ENCODE measurements around the gene TXLNA. TPM values are rescaled to one million over a fixed set of nuclear protein-coding genes. Genes with fewer than 3 reads are reported as not detected.
"Not testable (repeated sequence)": the region's sequence is repeated elsewhere in the genome, so short reads cannot be mapped to it uniquely, and the experiment has no call there.

TXLNA gene
- total RNA-seq, 1 experiment from 2014 or later: 35.0 TPM

GRCh38 chr1:32144033-32144432 lies 35.4 kb upstream of the TXLNA start:
- Mint-ChIP-seq H3K4me3 (ENCODE audit: unreplicated experiment) (no peak overlapping the region), H3K9me3 (ENCODE audit: unreplicated experiment) (no peaks in the 10 kb centered on the region), H3K4me1 (ENCODE audit: low read depth, unreplicated experiment) (peaks cover 8% of the 10 kb centered on the region), H3K27me3 (ENCODE audit: insufficient read depth, unreplicated experiment) (no peaks in the 10 kb centered on the region), H3K36me3 (ENCODE audit: insufficient read depth, unreplicated experiment) (peaks cover 4% of the 10 kb centered on the region), H3K27ac (ENCODE audit: unreplicated experiment) (no peak overlapping the region)
- Histone ChIP-seq H3K9me3 (no peaks in the 10 kb centered on the region), H3K27me3 (replicated peaks; ENCODE audit: control insufficient read depth, insufficient read depth, low read length) (no peaks in the 10 kb centered on the region), H3K4me3 (ENCODE audit: low read depth, low read length) (no peak overlapping the region), H3K36me3 (ENCODE audit: control insufficient read depth, insufficient read depth, low read length) (no peaks in the 10 kb centered on the region), H3K4me1 (peaks cover 7% of the 10 kb centered on the region; the same call in 1 of the 2 replicates)
- ChIA-PET CTCF (interaction anchor here (0.7 kb wide), 1 partner anchor 718 kb away, joined by 6 read pairs; no protein-coding TSS in a partner anchor), POLR2A (no interaction called here)
- no peak for DNase-seq
- TF ChIP-seq, protein P1, sequence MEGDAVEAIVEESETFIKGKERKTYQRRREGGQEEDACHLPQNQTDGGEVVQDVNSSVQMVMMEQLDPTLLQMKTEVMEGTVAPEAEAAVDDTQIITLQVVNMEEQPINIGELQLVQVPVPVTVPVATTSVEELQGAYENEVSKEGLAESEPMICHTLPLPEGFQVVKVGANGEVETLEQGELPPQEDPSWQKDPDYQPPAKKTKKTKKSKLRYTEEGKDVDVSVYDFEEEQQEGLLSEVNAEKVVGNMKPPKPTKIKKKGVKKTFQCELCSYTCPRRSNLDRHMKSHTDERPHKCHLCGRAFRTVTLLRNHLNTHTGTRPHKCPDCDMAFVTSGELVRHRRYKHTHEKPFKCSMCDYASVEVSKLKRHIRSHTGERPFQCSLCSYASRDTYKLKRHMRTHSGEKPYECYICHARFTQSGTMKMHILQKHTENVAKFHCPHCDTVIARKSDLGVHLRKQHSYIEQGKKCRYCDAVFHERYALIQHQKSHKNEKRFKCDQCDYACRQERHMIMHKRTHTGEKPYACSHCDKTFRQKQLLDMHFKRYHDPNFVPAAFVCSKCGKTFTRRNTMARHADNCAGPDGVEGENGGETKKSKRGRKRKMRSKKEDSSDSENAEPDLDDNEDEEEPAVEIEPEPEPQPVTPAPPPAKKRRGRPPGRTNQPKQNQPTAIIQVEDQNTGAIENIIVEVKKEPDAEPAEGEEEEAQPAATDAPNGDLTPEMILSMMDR (IDR thresholded peaks at IDR 0.05; ENCODE audit: insufficient read depth in 1 of 2, low read depth in 1 of 2, low read length in 1 of 2, severe bottlenecking in 1 of 2, unreplicated experiment in 1 of 2): no peak
- intact Hi-C loops (cut with micrococcal nuclease; ENCODE audit: unreplicated experiment): no loop called here
- no TSS peak for BruUV-seq (replicated peaks)

GRCh38 chr1:32147799-32148198 lies 31.7 kb upstream of the TXLNA start:
- H3K4me1 Mint-ChIP-seq (ENCODE audit: low read depth, unreplicated experiment); POLR2A ChIA-PET; H3K4me1 ChIP-seq; H3K27me3 ChIP-seq (replicated peaks; ENCODE audit: control insufficient read depth, insufficient read depth, low read length); H3K4me3 ChIP-seq (ENCODE audit: low read depth, low read length); DNase-seq; H3K9me3 ChIP-seq; CTCF ChIA-PET; H3K27me3 Mint-ChIP-seq (ENCODE audit: insufficient read depth, unreplicated experiment); BruUV-seq (replicated peaks); H3K27ac Mint-ChIP-seq (ENCODE audit: unreplicated experiment); H3K36me3 ChIP-seq (ENCODE audit: control insufficient read depth, insufficient read depth, low read length); intact Hi-C loops (cut with micrococcal nuclease; ENCODE audit: unreplicated experiment); H3K9me3 Mint-ChIP-seq (ENCODE audit: unreplicated experiment); H3K4me3 Mint-ChIP-seq (ENCODE audit: unreplicated experiment): not testable (repeated sequence)
- peaks cover 20% of the 10 kb centered on the region for H3K36me3 Mint-ChIP-seq (ENCODE audit: insufficient read depth, unreplicated experiment)

GRCh38 chr1:32150847-32151246 lies 28.6 kb upstream of the TXLNA start:
- Histone ChIP-seq H3K4me1 (no peaks in the 10 kb centered on the region), H3K36me3 (ENCODE audit: control insufficient read depth, insufficient read depth, low read length) (no peaks in the 10 kb centered on the region), H3K27me3 (replicated peaks; ENCODE audit: control insufficient read depth, insufficient read depth, low read length) (no peaks in the 10 kb centered on the region), H3K9me3 (no peaks in the 10 kb centered on the region), H3K4me3 (ENCODE audit: low read depth, low read length) (no peak overlapping the region)
- DNase-seq: no peak
- H3K27me3 Mint-ChIP-seq (ENCODE audit: insufficient read depth, unreplicated experiment): no peaks in the 10 kb centered on the region
- no peaks in the 10 kb centered on the region for H3K9me3 Mint-ChIP-seq (ENCODE audit: unreplicated experiment)
- BruUV-seq (replicated peaks): no TSS peak
- POLR2A ChIA-PET: no interaction called here
- TF ChIP-seq, protein P1 (IDR thresholded peaks at IDR 0.05; ENCODE audit: insufficient read depth in 1 of 2, low read depth in 1 of 2, low read length in 1 of 2, severe bottlenecking in 1 of 2, unreplicated experiment in 1 of 2): no peak
- no peak overlapping the region for H3K27ac Mint-ChIP-seq (ENCODE audit: unreplicated experiment)
- CTCF ChIA-PET: no interaction called here
- intact Hi-C loops (cut with micrococcal nuclease; ENCODE audit: unreplicated experiment): no loop called here
- no peak overlapping the region for H3K4me3 Mint-ChIP-seq (ENCODE audit: unreplicated experiment)
- H3K4me1 Mint-ChIP-seq (ENCODE audit: low read depth, unreplicated experiment): no peaks in the 10 kb centered on the region
- peaks cover 27% of the 10 kb centered on the region for H3K36me3 Mint-ChIP-seq (ENCODE audit: insufficient read depth, unreplicated experiment)

DNA sequence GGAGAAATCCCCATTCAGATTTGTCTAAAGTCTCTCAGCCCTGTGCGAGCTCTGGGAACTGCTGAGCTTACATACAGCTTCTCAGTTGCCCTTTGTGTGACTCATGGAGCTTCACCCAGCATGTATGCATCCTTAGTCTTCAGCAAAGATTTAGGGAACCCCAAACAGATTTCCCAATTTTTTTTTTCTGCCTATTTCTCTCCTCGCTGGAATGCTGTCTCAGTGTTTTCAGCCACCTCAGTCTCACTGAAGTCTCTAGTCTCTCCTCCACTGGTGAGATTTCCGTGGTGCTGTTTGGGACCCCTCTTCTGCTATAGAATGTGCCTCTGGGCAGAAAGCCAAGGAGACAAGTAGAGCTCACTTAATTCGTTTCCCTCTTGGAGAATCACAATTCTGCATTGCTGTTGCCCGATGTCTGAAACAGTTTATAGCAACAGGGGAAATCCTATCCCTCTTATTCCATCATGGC lies 28.1 kb upstream of the TXLNA start:
- H3K4me3 Mint-ChIP-seq (ENCODE audit: unreplicated experiment): no peak overlapping the region
- Histone ChIP-seq H3K27me3 (replicated peaks; ENCODE audit: control insufficient read depth, insufficient read depth, low read length) (no peaks in the 10 kb centered on the region), H3K9me3 (no peaks in the 10 kb centered on the region), H3K4me3 (ENCODE audit: low read depth, low read length) (no peak overlapping the region), H3K4me1 (no peaks in the 10 kb centered on the region), H3K36me3 (ENCODE audit: control insufficient read depth, insufficient read depth, low read length) (no peaks in the 10 kb centered on the region)
- H3K9me3 Mint-ChIP-seq (ENCODE audit: unreplicated experiment): no peaks in the 10 kb centered on the region
- TF ChIP-seq, protein P1 (IDR thresholded peaks at IDR 0.05; ENCODE audit: insufficient read depth in 1 of 2, low read depth in 1 of 2, low read length in 1 of 2, severe bottlenecking in 1 of 2, unreplicated experiment in 1 of 2): no peak
- H3K4me1 Mint-ChIP-seq (ENCODE audit: low read depth, unreplicated experiment): no peaks in the 10 kb centered on the region
- ChIA-PET POLR2A (no interaction called here), CTCF (interaction anchor here (0.6 kb wide), 1 partner anchor 94 kb away, joined by 3 read pairs; no protein-coding TSS in a partner anchor)
- DNase-seq: no peak
- H3K27ac Mint-ChIP-seq (ENCODE audit: unreplicated experiment): peak overlapping the region; percentile 45
- no peaks in the 10 kb centered on the region for H3K27me3 Mint-ChIP-seq (ENCODE audit: insufficient read depth, unreplicated experiment)
- intact Hi-C loops (cut with micrococcal nuclease; ENCODE audit: unreplicated experiment): no loop called here
- no TSS peak for BruUV-seq (replicated peaks)
- peaks cover 32% of the 10 kb centered on the region for H3K36me3 Mint-ChIP-seq (ENCODE audit: insufficient read depth, unreplicated experiment)
